Stromal cell of bone marrow (primary cell): ENCODE measurements around the gene TSBP1.
"Not testable (repeated sequence)": the region's sequence is repeated elsewhere in the genome, so short reads cannot be mapped to it uniquely, and the experiment has no call there.

ENCODE experiments used
- DNase-seq: peaks from one replicate; pipeline ENCODE4 v3.0.0-alpha.2; 2012; ENCODE audit warnings: low read depth

The TSBP1 gene

GRCh38 chr6:32288426-32288825 lies 83.3 kb downstream of the TSBP1 start:
- no peak for DNase-seq

GRCh38 chr6:32273801-32274577 lies 97.7 kb downstream of the TSBP1 start:
- not testable (repeated sequence) for DNase-seq

GRCh38 chr6:32271429-32271828 lies 100.3 kb downstream of the TSBP1 start:
- no peak for DNase-seq

GRCh38 chr6:32268459-32268858 lies 103.2 kb downstream of the TSBP1 start:
- not testable (repeated sequence) for DNase-seq

- DNase-seq = no peak
Measured at GRCh38 chr6:32267035-32267434, 104.7 kb downstream of the TSBP1 start.

- not testable (repeated sequence) for DNase-seq
Measured at GRCh38 chr6:32257262-32257661, 114.4 kb downstream of the TSBP1 start.

GRCh38 chr6:32255199-32256153 lies 116.2 kb downstream of the TSBP1 start:
- peak; percentile 86 for DNase-seq

- DNase-seq = no peak
Measured at GRCh38 chr6:32254761-32255198, 116.9 kb downstream of the TSBP1 start.

GRCh38 chr6:32252331-32253009 lies 119.2 kb downstream of the TSBP1 start:
- no peak for DNase-seq

- DNase-seq = no peak
Measured at GRCh38 chr6:32249262-32249661, 122.4 kb downstream of the TSBP1 start.

GRCh38 chr6:32247401-32247800 lies 124.3 kb downstream of the TSBP1 start:
- no peak for DNase-seq

GRCh38 chr6:32244946-32245398 lies 126.7 kb downstream of the TSBP1 start:
- DNase-seq = peak; percentile 50

- no peak for DNase-seq
Measured at GRCh38 chr6:32244270-32244669, 127.4 kb downstream of the TSBP1 start.
